ENCODE measurements around the gene CRACR2A. TPM values are rescaled to one million over a fixed set of nuclear protein-coding genes. Genes with fewer than 3 reads are reported as not detected.

CRACR2A gene
- total RNA-seq, 2 experiments from 2014 or later: 32.4 to 34.3 TPM

GRCh38 chr12:3605692-3606091 is 147.2 kb downstream of the CRACR2A start:
- Mint-ChIP-seq H3K36me3 (ENCODE audit: low read depth) (peaks cover 6% of the 10 kb centered on the region), H3K4me1 (no peaks in the 10 kb centered on the region), H3K27me3 (peaks cover 4% of the 10 kb centered on the region), H3K9me3 (no peaks in the 10 kb centered on the region), H3K27ac (no peak overlapping the region), H3K4me3 (no peak overlapping the region)
- no peak for DNase-seq
- ChIA-PET POLR2A (no interaction called here), CTCF (no interaction called here)

DNA sequence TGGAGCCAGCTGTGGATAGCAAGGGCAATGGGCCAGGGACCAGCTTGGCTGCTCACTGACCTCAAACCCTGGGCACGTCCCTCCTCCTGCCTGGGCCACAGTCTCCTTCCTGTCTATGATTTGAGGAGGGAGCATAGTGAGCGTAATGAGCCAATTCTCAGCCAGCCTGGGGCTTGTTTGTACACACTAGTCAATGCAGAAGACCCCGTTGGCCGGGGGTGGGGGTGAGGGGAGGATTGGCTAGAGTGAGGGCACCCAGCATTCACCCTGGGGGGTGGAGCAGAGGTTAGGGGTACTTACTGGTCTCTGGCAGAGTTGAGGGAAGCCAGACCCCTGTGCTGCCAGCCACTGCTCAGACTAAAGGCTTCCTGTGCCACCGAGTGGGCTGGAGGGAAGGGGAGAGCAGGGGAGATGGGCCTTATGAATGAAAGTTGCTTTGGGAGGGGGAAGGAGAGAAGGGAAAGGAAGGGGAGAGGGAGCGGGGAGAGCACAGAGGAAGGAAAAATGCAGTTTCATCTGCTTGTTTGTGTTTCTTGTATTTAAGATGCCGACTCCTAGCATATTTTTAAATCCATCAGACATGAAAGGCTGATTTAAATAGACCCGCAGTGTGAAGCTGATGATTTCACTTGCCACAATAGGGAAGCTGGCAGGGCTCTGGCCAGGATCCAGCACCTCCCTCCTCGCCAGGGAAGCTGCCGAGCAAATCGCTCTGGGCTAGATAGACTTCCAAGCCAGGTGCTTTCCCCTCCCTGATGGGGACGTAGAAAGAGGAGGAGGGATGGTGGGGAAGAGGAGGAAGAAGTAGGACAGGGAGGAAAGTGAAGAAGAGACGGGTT is 147.9 kb downstream of the CRACR2A start:
- ChIA-PET CTCF (no interaction called here), POLR2A (no interaction called here)
- no peak for DNase-seq
- Mint-ChIP-seq H3K4me1 (no peaks in the 10 kb centered on the region), H3K9me3 (no peaks in the 10 kb centered on the region), H3K27me3 (peaks cover 4% of the 10 kb centered on the region), H3K36me3 (ENCODE audit: low read depth) (peaks cover 6% of the 10 kb centered on the region), H3K4me3 (no peak overlapping the region), H3K27ac (no peak overlapping the region)

DNA sequence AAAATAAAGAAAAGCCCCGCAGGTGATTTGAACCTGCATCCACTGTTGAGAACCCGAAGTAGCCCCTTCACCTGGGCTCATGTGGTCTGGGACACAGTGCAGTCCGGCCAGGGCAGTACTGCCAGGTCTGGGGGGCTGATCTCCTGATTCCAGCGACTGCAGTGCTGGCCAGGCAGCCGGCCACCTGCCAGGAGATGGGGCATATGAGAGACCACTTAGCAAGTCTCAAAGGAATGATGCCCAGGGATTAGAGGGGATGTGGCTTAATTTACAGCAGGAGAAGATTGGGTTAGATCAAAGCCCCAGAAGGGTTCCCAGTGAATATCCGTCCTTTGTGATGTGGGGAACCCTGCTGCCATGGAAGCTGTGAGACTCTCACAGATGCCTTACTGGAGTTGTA is 148.6 kb downstream of the CRACR2A start:
- no peak overlapping the region for H3K4me3 Mint-ChIP-seq
- H3K27me3 Mint-ChIP-seq: peaks cover 4% of the 10 kb centered on the region
- no peak overlapping the region for H3K27ac Mint-ChIP-seq
- ChIA-PET CTCF (no interaction called here), POLR2A (no interaction called here)
- no peaks in the 10 kb centered on the region for H3K9me3 Mint-ChIP-seq
- H3K4me1 Mint-ChIP-seq: no peaks in the 10 kb centered on the region
- peaks cover 3% of the 10 kb centered on the region for H3K36me3 Mint-ChIP-seq (ENCODE audit: low read depth)
- DNase-seq: no peak

- DNase-seq: no peak
- no peak overlapping the region for H3K4me3 Mint-ChIP-seq
- H3K9me3 Mint-ChIP-seq: no peaks in the 10 kb centered on the region
- peaks cover 4% of the 10 kb centered on the region for H3K27me3 Mint-ChIP-seq
- no peaks in the 10 kb centered on the region for H3K36me3 Mint-ChIP-seq (ENCODE audit: low read depth)
- ChIA-PET POLR2A (no interaction called here), CTCF (no interaction called here)
- no peak overlapping the region for H3K27ac Mint-ChIP-seq
- H3K4me1 Mint-ChIP-seq: no peaks in the 10 kb centered on the region
These were observed 149.3 kb downstream of the CRACR2A start for GRCh38 chr12:3603576-3603975.

DNA sequence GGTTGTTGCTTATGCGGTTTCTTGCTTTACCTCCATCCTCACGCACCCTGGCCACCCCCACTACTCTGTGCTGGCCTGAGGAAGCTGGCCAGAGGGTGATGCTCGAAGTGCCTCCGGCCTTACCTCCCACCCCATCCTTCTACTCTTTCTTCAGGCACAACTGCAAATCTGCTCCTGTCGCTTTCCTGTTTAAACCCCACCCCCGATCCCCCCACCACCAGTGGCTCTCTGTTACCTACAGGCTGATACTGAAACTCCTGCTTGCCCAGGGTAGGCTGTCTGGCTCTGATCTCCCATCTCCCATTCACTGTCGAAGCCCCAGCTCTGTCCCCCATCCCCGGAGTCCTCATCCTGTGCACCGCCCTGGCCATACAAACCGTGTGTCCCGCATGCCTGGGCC is 150.4 kb downstream of the CRACR2A start:
- Mint-ChIP-seq H3K4me1 (no peaks in the 10 kb centered on the region), H3K36me3 (ENCODE audit: low read depth) (no peaks in the 10 kb centered on the region), H3K9me3 (no peaks in the 10 kb centered on the region), H3K27me3 (peaks cover 4% of the 10 kb centered on the region), H3K4me3 (no peak overlapping the region), H3K27ac (no peak overlapping the region)
- no peak for DNase-seq
- ChIA-PET CTCF (no interaction called here), POLR2A (no interaction called here)

- no peaks in the 10 kb centered on the region for H3K4me1 Mint-ChIP-seq
- H3K27ac Mint-ChIP-seq: no peak overlapping the region
- CTCF ChIA-PET: no interaction called here
- H3K9me3 Mint-ChIP-seq: no peaks in the 10 kb centered on the region
- H3K27me3 Mint-ChIP-seq: peaks cover 4% of the 10 kb centered on the region
- no peak overlapping the region for H3K4me3 Mint-ChIP-seq
- POLR2A ChIA-PET: no interaction called here
- no peak for DNase-seq
- no peaks in the 10 kb centered on the region for H3K36me3 Mint-ChIP-seq (ENCODE audit: low read depth)
These were observed 151.3 kb downstream of the CRACR2A start for GRCh38 chr12:3601461-3602150.

DNA sequence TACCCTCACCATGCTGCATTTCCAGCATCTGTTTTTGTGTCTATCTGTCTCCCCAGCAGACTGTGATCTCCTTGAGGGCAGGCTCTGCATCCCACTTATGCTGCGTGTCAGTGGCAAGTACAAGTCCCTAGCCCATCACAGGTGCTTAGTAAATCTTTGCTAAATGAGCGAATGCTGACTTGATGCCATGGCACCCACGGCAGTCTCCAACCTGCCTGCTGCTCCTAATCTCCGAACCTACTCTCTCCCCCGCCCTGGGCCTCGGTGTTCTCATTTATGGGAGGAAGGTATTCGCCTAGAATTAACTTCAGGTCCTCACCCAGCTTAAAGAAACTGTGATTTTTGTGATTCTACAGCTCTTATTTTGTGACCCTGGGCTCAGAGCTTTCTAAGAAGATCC is 152.0 kb downstream of the CRACR2A start:
- CTCF ChIA-PET: no interaction called here
- Mint-ChIP-seq H3K27me3 (peaks cover 4% of the 10 kb centered on the region), H3K4me3 (no peak overlapping the region), H3K27ac (no peak overlapping the region), H3K9me3 (no peaks in the 10 kb centered on the region), H3K36me3 (ENCODE audit: low read depth) (no peaks in the 10 kb centered on the region), H3K4me1 (no peaks in the 10 kb centered on the region)
- DNase-seq: no peak
- POLR2A ChIA-PET: no interaction called here

DNA sequence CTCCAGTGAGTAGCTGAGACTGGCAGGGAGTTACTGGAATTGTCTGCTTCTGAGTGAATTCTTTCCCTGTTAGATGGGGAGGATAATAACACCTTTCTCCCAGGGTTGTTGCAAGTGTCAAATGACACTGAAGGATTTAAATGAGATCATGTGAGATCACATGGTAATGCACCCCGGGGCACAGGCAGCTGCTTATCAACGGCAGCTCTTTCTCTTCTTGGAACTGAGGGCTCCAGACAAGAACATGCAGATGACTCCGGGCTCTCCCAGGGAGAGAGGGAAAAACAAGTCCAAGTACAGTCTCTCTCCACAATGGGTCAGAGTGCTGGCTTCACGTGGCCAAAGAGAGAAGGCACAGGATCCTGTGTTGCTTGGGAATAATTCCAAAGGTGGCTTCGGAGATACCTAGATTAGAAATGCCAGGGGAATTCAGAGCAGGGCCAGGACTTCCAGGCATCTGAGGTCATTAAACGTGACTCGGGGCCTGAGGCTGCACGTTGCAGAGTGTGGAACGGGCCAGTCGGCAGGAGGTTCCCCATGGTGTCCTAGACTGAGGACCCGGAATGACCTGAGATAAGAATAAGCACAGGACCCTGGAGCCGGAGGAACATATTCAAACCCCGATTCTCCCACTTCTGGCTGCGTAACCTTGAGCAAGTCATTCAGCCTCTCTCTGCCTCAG is 152.7 kb downstream of the CRACR2A start:
- CTCF ChIA-PET: no interaction called here
- H3K27me3 Mint-ChIP-seq: peaks cover 4% of the 10 kb centered on the region
- DNase-seq: no peak
- POLR2A ChIA-PET: no interaction called here
- no peak overlapping the region for H3K4me3 Mint-ChIP-seq
- H3K27ac Mint-ChIP-seq: no peak overlapping the region
- H3K4me1 Mint-ChIP-seq: no peaks in the 10 kb centered on the region
- no peaks in the 10 kb centered on the region for H3K36me3 Mint-ChIP-seq (ENCODE audit: low read depth)
- H3K9me3 Mint-ChIP-seq: no peaks in the 10 kb centered on the region

- Mint-ChIP-seq H3K4me1 (no peaks in the 10 kb centered on the region), H3K4me3 (no peak overlapping the region), H3K27me3 (no peaks in the 10 kb centered on the region), H3K27ac (no peak overlapping the region), H3K36me3 (ENCODE audit: low read depth) (no peaks in the 10 kb centered on the region), H3K9me3 (no peaks in the 10 kb centered on the region)
- DNase-seq: no peak
- CTCF ChIA-PET: no interaction called here
- POLR2A ChIA-PET: no interaction called here
These were observed 153.7 kb downstream of the CRACR2A start for GRCh38 chr12:3598896-3599860.

- no peak overlapping the region for H3K27ac Mint-ChIP-seq
- H3K4me1 Mint-ChIP-seq: no peaks in the 10 kb centered on the region
- no peak for DNase-seq
- ChIA-PET POLR2A (no interaction called here), CTCF (no interaction called here)
- no peaks in the 10 kb centered on the region for H3K27me3 Mint-ChIP-seq
- H3K4me3 Mint-ChIP-seq: no peak overlapping the region
- H3K36me3 Mint-ChIP-seq (ENCODE audit: low read depth): no peaks in the 10 kb centered on the region
- H3K9me3 Mint-ChIP-seq: no peaks in the 10 kb centered on the region
These were observed 155.2 kb downstream of the CRACR2A start for GRCh38 chr12:3597526-3598210.

- POLR2A ChIA-PET: no interaction called here
These were observed 156.1 kb downstream of the CRACR2A start for GRCh38 chr12:3596703-3597415.

DNA sequence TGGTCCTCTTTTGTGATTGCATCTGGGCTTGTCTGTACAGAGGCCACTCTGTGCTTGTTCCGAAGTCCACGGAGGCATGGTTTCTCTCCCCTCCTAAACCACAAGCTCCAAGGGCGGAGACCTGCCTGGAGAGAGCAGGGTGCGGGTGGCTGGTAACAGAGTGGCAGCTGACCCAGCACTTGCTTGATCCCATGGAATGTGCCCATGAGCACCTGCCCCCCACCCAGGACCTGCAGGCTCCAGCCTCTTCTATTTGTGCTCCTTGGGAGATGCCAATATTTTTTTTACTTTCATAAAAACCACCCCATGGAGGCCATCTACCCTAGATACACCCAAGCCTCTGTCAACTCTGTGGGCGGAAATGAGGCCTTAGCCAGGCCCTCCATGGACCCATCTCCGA is 157.2 kb downstream of the CRACR2A start:
- Mint-ChIP-seq H3K4me1 (no peaks in the 10 kb centered on the region), H3K27ac (no peak overlapping the region), H3K4me3 (no peak overlapping the region), H3K9me3 (no peaks in the 10 kb centered on the region), H3K27me3 (no peaks in the 10 kb centered on the region), H3K36me3 (ENCODE audit: low read depth) (no peaks in the 10 kb centered on the region)
- POLR2A ChIA-PET: no interaction called here
- CTCF ChIA-PET: no interaction called here
- no peak for DNase-seq

More at GRCh38 chr12:3596703-3597415, 156.1 kb downstream of the CRACR2A start:
- H3K27ac Mint-ChIP-seq: no peak overlapping the region
- H3K36me3 Mint-ChIP-seq (ENCODE audit: low read depth): no peaks in the 10 kb centered on the region
- H3K4me3 Mint-ChIP-seq: no peak overlapping the region
- H3K4me1 Mint-ChIP-seq: no peaks in the 10 kb centered on the region
- no peak for DNase-seq
- no peaks in the 10 kb centered on the region for H3K27me3 Mint-ChIP-seq
- CTCF ChIA-PET: interaction anchor here (1.0 kb wide), 1 partner anchor 12 kb away, joined by 3 read pairs; no protein-coding TSS in a partner anchor
- no peaks in the 10 kb centered on the region for H3K9me3 Mint-ChIP-seq

Data from activated CD4-positive, alpha-beta memory T cell treated with anti-CD3 and anti-CD28 coated beads, Interleukin-2, amount 10 ng/mL, durations not matched to agents 7 days and 5 days (primary cell).